ENCODE data around the gene RNU1-3. TPM values are rescaled to one million over a fixed set of nuclear protein-coding genes. Genes with fewer than 3 reads are reported as not detected.
"Not testable (repeated sequence)": the region's sequence is repeated elsewhere in the genome, so short reads cannot be mapped to it uniquely, and the experiment has no call there.

RNU1-3 gene
- under 0.01 TPM for total RNA-seq

DNA sequence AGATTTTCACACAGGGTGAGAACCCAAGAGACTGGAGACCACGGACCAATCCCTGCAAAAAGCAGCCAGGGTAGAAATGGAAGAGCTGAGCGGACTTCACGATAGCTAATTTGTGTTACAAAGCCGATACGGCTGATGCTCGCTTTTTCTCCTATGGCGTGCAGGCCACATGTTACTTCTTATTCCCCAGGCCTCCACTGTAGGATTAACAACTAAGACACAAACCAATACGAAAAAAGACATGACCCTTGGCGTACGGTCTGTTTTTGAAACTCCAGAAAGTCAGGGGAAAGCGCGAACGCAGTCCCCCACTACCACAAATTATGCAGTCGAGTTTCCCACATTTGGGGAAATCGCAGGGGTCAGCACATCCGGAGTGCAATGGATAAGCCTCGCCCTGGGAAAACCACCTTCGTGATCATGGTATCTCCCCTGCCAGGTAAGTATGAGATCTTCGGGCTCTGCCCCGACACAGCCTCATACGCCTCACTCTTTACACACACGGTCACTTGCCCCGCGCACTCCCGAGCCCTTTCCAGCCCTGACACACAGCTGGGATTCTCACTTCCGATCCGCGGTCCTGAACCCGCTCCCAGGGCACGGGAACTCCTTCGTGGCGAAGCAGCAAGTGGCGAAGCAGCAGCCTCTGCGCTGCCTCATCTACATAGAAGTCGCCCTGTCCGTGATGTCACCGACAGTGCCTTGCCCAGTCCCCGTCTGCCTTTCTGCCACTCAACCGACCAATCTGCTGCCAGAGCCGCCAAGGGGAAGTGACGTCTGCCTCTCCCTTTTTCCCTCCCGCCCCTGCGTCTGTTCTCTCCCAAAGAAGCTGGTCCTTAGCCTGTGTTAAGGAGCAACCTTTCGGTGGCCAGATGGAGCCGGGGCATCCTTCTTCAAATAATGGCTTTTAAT is at the start of gene RNU1-3:
Gene RNU1-3 (minus strand): TSS at position 447 of the 912 bp plus-strand sequence.
- not testable (repeated sequence) for H3K27me3 ChIP-seq (ENCODE audit: insufficient read depth, low read length); H3K4me3 ChIP-seq (ENCODE audit: low read length); H3K9me3 ChIP-seq (ENCODE audit: low read depth, low read length); H3K4me1 ChIP-seq (ENCODE audit: insufficient read depth, low read length)

DNA sequence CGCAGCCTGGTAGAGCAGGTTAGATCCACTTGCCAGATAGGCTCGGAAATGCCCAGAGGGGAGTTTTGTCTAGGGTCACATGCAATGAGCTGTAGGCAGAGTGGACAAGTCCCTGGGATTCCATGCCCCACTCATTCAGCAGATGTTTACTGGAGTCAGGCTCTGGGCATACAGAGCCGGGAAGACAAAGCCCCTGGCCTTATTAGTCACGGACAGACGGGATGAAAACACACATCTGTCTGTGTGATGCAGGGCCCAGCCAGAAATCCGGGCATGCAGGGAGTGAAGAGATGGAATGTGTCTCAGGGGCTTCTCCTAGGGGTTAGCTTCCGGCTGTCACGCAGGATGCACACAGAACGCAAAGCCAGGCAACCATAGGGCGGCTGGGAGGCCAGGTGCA is 46.7 kb upstream of the RNU1-3 start:
- not testable (repeated sequence) for H3K4me3 ChIP-seq (ENCODE audit: low read length); H3K9me3 ChIP-seq (ENCODE audit: low read depth, low read length); H3K27me3 ChIP-seq (ENCODE audit: insufficient read depth, low read length); H3K4me1 ChIP-seq (ENCODE audit: insufficient read depth, low read length)

DNA sequence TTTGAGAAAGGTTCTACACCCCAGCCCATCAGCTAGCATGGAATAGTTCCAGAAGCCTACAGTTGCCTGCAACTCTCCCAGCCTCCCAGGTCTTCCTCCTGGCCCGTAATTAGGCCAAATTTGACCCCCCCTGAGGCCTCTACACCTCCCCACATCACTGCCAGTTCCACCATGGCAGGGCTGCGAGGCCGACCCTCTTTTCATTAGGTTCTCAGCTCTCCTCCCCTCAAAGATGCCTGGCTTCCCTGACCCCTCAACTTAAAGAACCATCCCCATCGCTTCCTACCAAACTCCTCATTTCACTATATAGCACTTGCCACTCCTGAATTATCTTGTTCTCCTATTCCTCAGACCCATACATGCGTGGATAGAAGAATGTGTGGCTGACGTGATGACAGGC is 46.2 kb upstream of the RNU1-3 start:
- not testable (repeated sequence) for H3K9me3 ChIP-seq (ENCODE audit: low read depth, low read length); H3K4me1 ChIP-seq (ENCODE audit: insufficient read depth, low read length); H3K4me3 ChIP-seq (ENCODE audit: low read length); H3K27me3 ChIP-seq (ENCODE audit: insufficient read depth, low read length)

DNA sequence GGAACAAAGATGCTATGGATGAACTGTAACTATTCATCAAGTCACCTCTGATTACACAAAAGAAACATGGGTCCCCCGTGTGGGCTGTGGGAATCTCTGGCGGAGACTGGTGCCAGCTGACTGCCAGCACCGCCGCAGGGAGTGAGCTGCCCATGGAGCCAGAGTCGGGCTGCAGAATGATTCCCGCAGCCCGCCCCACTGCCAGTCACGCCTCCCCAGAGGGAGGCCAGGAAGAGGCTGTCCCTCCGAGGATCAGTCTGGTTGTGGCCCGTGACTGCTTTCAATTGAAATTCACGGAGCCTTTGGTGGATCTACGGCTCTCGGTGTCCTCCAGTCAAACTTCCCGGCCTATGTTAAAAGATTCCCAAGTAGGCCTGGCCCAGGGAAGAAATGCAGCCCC is 45.8 kb upstream of the RNU1-3 start:
- H3K9me3 ChIP-seq (ENCODE audit: low read depth, low read length) = not testable (repeated sequence)

DNA sequence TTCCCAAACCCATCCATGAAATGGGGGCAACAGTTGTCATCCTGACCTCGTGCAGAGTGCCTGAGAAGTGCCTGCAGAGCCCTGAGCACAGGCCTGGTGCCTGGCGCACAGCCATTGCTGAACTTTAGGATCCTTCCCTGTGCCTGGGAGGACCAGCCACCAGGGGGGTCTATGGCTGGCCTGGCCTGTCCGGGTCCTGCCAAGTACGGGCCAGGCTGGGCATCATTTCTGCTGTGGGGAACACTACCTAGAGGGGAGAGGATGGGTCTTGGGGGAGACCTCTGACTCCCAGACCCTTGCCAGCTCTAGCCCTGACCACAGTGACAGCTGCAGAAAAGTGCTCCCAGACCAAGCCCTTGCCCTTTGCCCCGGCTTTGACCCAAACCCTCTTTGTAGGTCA is 45.4 kb upstream of the RNU1-3 start:
- not testable (repeated sequence) for H3K9me3 ChIP-seq (ENCODE audit: low read depth, low read length); H3K27me3 ChIP-seq (ENCODE audit: insufficient read depth, low read length); H3K4me1 ChIP-seq (ENCODE audit: insufficient read depth, low read length); H3K4me3 ChIP-seq (ENCODE audit: low read length)

More for the DNA sequence above, 45.8 kb upstream of the RNU1-3 start:
- H3K4me3 ChIP-seq (ENCODE audit: low read length); H3K4me1 ChIP-seq (ENCODE audit: insufficient read depth, low read length); H3K27me3 ChIP-seq (ENCODE audit: insufficient read depth, low read length): not testable (repeated sequence)

DNA sequence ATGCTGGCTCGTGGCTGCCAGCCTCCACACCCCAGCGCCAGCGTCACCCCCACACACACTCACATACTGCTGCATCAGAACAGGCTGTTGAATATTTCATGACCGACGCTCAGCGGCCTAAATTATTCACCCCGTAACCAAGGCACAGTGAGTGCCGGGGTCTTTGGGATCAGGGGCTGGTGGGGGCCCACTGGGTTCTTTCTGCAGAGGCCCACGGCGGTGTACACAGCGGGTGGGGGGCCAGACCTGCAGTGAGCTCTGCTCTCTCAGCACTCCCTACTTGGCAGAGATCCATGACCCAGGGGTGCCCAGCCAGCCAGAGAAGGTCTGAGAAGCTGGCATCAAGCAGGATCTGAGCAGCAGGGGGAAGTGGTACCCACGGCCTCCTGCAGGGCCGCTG is 43.9 kb upstream of the RNU1-3 start:
- H3K4me3 ChIP-seq (ENCODE audit: low read length); H3K27me3 ChIP-seq (ENCODE audit: insufficient read depth, low read length); H3K4me1 ChIP-seq (ENCODE audit: insufficient read depth, low read length); H3K9me3 ChIP-seq (ENCODE audit: low read depth, low read length): not testable (repeated sequence)

DNA sequence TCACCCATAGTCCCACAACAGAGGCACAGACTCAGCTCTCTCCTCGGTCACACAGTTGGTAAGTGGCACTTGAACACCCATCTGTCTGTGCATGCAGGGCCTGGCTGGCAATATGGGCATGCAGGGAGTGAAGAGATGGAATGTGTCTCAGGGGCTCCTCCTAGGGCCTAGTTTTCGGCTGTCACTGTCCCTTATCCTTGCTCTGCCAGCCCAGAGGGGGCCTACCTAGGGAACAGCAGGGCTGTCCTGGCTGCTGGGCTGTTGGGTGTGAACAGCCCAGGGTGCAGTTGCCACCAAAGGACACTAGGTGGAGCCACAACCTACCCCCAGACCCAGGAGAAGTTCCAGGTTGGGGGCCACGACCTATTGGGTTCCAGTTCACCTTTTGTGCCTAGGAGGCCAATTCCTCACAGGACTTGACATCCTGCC is 42.9 kb upstream of the RNU1-3 start:
- not testable (repeated sequence) for H3K9me3 ChIP-seq (ENCODE audit: low read depth, low read length); H3K4me3 ChIP-seq (ENCODE audit: low read length); H3K4me1 ChIP-seq (ENCODE audit: insufficient read depth, low read length); H3K27me3 ChIP-seq (ENCODE audit: insufficient read depth, low read length)

DNA sequence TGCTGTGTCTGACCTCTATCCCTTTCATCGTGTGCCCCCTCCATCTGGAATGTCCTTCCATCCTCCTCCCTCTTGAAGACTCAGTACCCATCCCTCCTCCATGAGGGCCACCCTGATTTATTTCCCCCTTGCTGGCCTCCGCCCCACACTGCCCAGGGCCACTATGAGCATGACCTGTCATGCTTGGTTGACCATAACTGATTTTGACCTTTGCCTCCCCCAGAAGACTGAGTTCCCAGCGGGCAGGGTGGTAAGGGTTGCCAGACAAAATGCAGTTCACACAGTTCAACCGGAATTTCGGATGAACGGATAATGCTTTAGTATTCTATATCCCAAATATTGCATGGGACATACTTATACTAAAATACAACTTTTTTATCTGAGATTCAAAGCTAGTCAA is 42.0 kb upstream of the RNU1-3 start:
- not testable (repeated sequence) for H3K4me3 ChIP-seq (ENCODE audit: low read length); H3K4me1 ChIP-seq (ENCODE audit: insufficient read depth, low read length); H3K9me3 ChIP-seq (ENCODE audit: low read depth, low read length); H3K27me3 ChIP-seq (ENCODE audit: insufficient read depth, low read length)

DNA sequence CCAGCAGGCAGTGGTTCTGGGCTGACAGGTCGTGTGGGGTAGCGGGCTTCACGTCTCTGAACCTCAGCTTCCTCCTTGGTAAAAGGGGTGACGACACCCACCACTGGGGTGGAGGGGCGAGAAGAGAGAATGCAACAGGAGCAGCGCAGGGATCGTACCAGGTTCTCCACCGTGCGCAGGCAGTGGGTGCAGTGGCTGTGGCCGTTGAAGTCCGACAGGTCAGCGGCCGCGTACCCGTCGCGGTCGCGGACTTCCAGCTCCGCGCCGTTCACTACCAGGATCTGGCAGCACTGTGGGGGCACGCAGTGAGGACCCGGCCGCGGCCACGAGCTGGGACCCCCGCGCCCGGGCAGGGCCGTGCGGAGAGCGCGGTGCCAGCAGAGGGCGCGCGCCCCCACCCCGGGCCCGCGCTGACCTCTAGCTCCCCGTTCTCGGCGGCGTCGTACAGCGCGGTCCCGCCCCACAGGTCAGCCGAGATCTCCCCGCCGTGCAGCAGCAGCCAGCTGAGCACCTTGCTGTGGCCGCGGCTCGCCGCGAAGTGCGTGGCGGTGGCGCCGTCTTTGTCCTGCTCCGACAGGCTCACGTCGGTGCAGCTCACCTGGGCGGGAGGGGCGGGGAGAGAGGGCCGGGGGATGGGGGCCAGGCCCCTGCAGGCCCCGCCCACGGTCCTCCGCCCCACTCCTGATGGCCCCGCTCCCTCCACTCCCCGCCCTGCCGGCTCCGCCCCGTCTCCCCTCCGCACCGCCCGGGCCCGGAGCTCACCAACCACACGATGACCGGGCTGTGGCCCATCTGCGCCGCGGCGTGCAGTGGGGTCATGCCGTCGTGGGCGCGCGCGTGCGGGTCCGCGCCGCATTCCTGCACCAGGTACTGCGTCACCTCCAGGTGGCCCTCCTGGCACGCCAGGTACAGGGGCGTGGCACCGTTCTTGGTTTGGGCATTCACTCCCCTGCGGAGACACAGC is 40.7 kb upstream of the RNU1-3 start:
- H3K9me3 ChIP-seq (ENCODE audit: low read depth, low read length); H3K27me3 ChIP-seq (ENCODE audit: insufficient read depth, low read length); H3K4me3 ChIP-seq (ENCODE audit: low read length); H3K4me1 ChIP-seq (ENCODE audit: insufficient read depth, low read length): not testable (repeated sequence)

DNA sequence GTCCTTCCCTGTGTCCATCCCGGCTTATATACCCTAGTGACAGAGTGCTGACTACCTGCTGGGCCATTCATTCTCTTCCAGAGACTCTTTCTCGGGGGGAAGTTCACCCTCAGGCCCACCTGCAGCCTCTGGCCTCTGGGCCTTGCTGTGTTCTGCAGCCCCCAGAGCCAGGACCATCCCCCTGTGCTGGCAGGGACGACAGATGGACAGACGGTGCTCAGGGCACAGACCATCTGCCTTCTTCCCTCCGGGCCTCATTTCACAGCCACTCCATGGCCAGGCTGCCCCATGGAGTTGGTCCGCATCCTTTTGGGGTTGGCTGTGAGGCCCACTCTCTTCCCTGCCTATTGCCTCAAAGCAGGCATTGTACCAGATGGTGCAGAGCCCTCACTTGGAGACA is 39.6 kb upstream of the RNU1-3 start:
- not testable (repeated sequence) for H3K9me3 ChIP-seq (ENCODE audit: low read depth, low read length); H3K27me3 ChIP-seq (ENCODE audit: insufficient read depth, low read length); H3K4me3 ChIP-seq (ENCODE audit: low read length); H3K4me1 ChIP-seq (ENCODE audit: insufficient read depth, low read length)

DNA sequence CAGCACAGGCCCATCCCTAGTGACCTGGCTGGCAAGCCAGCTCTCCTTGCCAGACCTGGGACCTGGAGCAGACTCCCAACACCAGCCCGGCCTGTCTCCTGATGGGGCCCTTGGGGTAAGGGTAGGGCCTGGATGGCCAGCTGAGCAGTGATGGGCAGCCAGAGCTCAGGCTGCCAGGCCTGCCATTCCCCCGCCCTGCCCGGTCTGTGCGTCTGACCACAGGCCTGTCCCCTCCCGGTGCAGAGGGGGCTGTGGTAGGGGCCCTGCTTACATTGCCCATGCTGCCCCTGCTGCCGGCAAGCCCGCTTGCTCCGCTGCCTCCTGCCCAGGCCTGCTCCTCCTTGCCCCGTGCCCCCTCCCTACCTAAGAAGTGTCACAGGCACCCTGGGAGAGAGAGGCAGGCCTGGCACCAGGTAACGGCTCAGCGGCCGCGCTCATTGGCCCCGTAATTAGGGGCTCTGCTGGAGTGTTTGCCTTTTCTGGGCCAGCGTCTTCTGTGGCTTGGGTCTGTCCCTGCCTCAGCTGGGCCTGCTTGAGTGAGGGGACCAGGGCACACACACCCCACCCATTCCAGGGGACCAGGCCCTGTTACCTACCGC is 37.9 kb upstream of the RNU1-3 start:
- not testable (repeated sequence) for H3K27me3 ChIP-seq (ENCODE audit: insufficient read depth, low read length); H3K9me3 ChIP-seq (ENCODE audit: low read depth, low read length); H3K4me1 ChIP-seq (ENCODE audit: insufficient read depth, low read length); H3K4me3 ChIP-seq (ENCODE audit: low read length)

DNA sequence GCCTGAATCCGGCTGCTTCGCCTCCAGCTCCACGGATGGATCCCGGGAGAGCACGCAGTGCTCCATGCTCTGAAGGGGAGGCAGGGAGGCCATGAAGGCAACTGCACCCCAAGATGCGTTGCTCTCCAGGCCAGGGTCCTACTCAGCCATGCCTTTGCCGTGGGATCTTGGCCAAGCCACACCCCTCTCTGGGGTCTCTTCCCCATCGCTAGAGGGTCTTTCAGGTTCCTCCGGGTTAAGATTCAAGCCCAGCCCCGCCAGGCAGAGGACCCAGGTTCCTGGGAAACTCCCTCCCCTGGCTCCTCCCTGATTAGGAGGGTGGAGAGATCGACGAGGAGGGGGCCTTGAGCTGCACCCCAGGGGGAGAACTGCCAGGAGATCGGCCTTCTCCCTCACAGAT is 37.3 kb upstream of the RNU1-3 start:
- H3K4me3 ChIP-seq (ENCODE audit: low read length); H3K9me3 ChIP-seq (ENCODE audit: low read depth, low read length); H3K27me3 ChIP-seq (ENCODE audit: insufficient read depth, low read length); H3K4me1 ChIP-seq (ENCODE audit: insufficient read depth, low read length): not testable (repeated sequence)

DNA sequence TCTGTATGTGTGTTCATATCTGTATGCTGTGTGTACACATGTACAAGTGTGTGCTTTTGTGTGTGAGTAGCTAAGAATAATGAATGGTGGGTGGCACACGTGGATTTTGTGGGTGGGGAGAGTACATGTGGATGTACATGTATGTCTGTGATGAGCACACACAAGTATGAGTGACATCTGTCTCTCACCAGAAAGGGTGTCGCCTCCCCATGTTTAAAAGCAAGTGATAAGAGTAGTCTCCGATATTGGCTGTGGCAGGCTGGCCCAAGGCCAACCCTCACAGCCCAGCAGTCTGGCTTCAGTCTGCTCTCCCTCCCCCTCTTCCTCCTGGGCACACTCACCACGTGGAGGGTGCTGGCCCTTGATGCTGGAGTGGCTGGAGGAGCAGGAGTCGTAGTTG is 36.9 kb upstream of the RNU1-3 start:
- not testable (repeated sequence) for H3K4me1 ChIP-seq (ENCODE audit: insufficient read depth, low read length); H3K9me3 ChIP-seq (ENCODE audit: low read depth, low read length); H3K27me3 ChIP-seq (ENCODE audit: insufficient read depth, low read length); H3K4me3 ChIP-seq (ENCODE audit: low read length)

DNA sequence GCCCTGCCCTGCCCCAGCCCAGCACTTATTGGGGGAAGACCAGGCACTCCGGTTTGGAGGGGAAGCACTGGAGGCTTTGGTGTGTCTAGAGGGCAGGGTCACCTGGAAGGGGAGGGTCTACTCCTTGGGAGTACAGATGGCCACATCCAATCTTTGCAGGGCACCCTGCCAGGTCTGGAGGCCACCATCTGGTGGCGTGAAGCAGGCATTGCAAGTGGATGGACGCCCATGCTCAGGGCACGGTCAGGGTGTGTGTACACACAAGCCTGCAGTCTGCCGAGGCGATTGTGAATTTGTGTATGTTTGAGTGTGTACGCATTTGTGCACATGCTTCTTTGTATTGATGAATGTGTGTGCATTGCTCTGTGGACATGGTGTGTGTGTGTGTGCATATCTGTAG is 36.4 kb upstream of the RNU1-3 start:
- H3K9me3 ChIP-seq (ENCODE audit: low read depth, low read length); H3K27me3 ChIP-seq (ENCODE audit: insufficient read depth, low read length); H3K4me3 ChIP-seq (ENCODE audit: low read length); H3K4me1 ChIP-seq (ENCODE audit: insufficient read depth, low read length): not testable (repeated sequence)

DNA sequence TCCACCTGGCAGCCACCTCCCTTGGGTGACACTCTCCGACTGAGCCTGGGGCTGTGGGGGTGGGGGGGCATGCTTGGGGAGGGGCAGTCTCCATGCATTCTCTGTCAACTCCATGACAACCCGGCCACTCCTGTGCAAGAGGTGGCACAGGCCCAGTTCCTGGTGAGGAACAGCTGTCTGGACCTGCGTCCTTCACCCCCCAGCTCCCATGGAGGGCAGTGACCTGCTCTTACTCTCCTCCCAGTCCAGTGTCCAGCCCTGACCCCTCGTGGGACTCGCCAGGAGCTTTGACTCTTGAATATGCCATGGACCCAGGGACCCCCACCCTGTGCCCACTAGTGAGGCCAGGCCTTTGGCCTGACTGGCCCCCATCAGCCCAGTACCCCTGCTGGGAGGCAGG is 35.5 kb upstream of the RNU1-3 start:
- not testable (repeated sequence) for H3K4me1 ChIP-seq (ENCODE audit: insufficient read depth, low read length); H3K4me3 ChIP-seq (ENCODE audit: low read length); H3K27me3 ChIP-seq (ENCODE audit: insufficient read depth, low read length); H3K9me3 ChIP-seq (ENCODE audit: low read depth, low read length)

All from mononuclear cell (primary cell).